GM12891 (cell line): Measurements from ENCODE around the gene PALMD. TPM values are rescaled to one million over a fixed set of nuclear protein-coding genes. Genes with fewer than 3 reads are reported as not detected.

Source experiments
- DNase-seq: peaks from one replicate; pipeline ENCODE4 v3.0.0; 2011; ENCODE audit warnings: low spot score; ENCODE audit not compliant: insufficient read length
- FAIRE-seq: peaks from 2 replicates; lab custom pipeline; 2011; peaks lifted over from hg19 to GRCh38; lab: Jason Lieb, UNC
- PAX5 ChIP-seq: IDR thresholded peaks from 2 replicates; pipeline ENCODE4 v1.6.1; 2011; ENCODE audit warnings: low read length, moderate library complexity, mild to moderate bottlenecking; ENCODE audit not compliant: insufficient read depth, severe bottlenecking
- POLR2A ChIP-seq: IDR thresholded peaks from 2 replicates; pipeline ENCODE4 v1.6.1; 2011; ENCODE audit warnings: low read depth, low read length, control low read depth
- POLR2AphosphoS5 ChIP-seq: IDR thresholded peaks from 2 replicates; pipeline ENCODE4 v1.6.1; 2011; ENCODE audit warnings: low read depth, low read length, control low read depth
- POU2F2 ChIP-seq: IDR thresholded peaks from 2 replicates; pipeline ENCODE4 v1.6.1; 2011; ENCODE audit warnings: low read depth, mild to moderate bottlenecking, control low read depth, low read length, moderate library complexity
- SPI1 ChIP-seq: IDR thresholded peaks from 2 replicates; pipeline ENCODE4 v1.6.1; 2011; ENCODE audit warnings: low read depth, low read length, control low read depth
- TAF1 ChIP-seq: IDR thresholded peaks from 2 replicates; pipeline ENCODE4 v1.6.1; 2011; ENCODE audit warnings: low read depth, low read length, control low read depth
- polyA plus RNA-seq: library from polyadenylated mRNA; unstranded; fragments of >200 nt; gene quantifications from one replicate; pipeline ENCODE4 v1.2.1, GENCODE V29; 2012; ENCODE audit warnings: low read depth, missing spikeins, inconsistent platforms; ENCODE audit not compliant: missing spikeins

Gene PALMD
- not detected for polyA plus RNA-seq

DNA sequence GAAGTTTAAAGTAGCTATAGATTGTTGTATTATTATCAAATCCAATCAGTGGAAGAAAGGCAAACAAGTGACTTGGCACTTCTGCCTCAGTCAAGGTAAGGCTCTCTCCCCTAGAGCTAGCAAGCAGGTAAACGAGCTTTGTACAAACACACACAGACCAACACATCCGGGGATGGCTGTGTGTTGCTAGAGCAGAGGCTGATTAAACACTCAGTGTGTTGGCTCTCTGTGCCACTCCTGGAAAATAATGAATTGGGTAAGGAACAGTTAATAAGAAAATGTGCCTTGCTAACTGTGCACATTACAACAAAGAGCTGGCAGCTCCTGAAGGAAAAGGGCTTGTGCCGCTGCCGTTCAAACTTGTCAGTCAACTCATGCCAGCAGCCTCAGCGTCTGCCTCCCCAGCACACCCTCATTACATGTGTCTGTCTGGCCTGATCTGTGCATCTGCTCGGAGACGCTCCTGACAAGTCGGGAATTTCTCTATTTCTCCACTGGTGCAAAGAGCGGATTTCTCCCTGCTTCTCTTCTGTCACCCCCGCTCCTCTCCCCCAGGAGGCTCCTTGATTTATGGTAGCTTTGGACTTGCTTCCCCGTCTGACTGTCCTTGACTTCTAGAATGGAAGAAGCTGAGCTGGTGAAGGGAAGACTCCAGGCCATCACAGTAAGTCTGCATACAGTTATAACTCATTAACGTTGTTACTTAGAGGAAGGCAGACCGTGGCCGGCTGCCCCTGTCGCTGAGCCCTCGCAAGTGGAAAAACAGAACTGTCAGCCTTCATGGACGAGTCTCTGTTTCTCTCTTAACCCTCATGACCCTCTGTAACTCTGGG lies at the start of gene PALMD:
PALMD (plus strand) TSS at position 415 of the 833 bp plus-strand sequence; CDS start at position 620, 205 bp downstream.
- DNase-seq = no peak
- no peak for FAIRE-seq
- no peak for TF ChIP-seq POU2F2
- no peak for TF ChIP-seq PAX5
- TF ChIP-seq POLR2A = no peak
- TF ChIP-seq POLR2AphosphoS5 = no peak
- TF ChIP-seq SPI1 = no peak
- no peak for TF ChIP-seq TAF1

- TF ChIP-seq POU2F2 = no peak
- TF ChIP-seq TAF1 = no peak
- no peak for TF ChIP-seq POLR2AphosphoS5
- TF ChIP-seq SPI1 = no peak
- TF ChIP-seq PAX5 = no peak
- no peak for TF ChIP-seq POLR2A
- no peak for DNase-seq
- FAIRE-seq = no peak
Observed at GRCh38 chr1:99598738-99599411, 47.0 kb upstream of the PALMD start.

DNA sequence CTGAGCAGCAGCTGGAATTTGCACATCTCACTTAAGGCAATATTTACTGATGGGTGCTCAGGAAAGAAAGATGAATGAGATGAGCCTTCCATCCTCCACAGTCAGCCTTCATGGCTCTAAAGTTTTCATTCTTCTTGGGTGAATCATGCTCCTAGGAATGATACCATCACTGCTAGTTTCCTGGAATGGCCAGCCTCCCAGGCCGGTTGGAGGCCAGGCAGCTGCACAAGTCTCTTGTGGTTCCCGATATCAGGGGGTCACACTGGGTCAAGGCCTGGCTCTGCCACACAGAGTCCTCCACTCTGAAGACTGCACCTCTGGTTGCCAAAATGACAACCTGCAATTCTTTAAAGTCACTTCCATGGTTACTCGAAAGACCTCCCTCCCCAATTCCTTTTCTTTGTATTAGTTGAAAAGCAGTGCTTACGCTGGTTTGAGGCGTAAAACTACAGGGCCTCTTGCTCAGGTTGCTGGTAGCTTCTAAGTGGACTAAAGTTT lies 46.2 kb upstream of the PALMD start:
- TF ChIP-seq TAF1 = no peak
- TF ChIP-seq POLR2AphosphoS5 = no peak
- no peak for TF ChIP-seq SPI1
- no peak for TF ChIP-seq POU2F2
- no peak for TF ChIP-seq POLR2A
- TF ChIP-seq PAX5 = no peak
- DNase-seq = no peak
- FAIRE-seq = no peak

- DNase-seq (no peak), FAIRE-seq (no peak)
Observed at GRCh38 chr1:99600782-99601181, 45.1 kb upstream of the PALMD start.

DNA sequence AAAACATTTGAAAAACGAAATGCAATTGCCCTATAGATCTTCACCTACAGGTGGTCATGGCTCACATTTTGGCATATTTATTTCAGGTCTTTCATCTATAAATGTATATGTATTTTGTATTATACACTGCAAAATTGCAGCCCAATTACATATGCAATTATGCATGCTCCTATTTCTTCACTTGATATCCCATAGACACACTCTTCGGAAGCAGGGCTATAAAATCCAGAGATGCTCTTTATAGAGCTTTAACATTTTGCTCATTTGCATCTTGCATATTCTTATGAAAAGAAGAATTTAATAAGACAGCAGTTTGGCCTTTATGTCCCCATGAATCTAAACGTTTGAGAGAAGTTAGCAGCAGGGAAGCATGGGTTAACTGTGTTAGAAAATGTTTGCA lies 44.7 kb upstream of the PALMD start:
- FAIRE-seq (no peak), DNase-seq (no peak)
- TF ChIP-seq POLR2AphosphoS5 (no peak), POU2F2 (no peak), SPI1 (no peak), TAF1 (no peak), PAX5 (no peak), POLR2A (no peak)

More at GRCh38 chr1:99600782-99601181, 45.1 kb upstream of the PALMD start:
- TF ChIP-seq POLR2AphosphoS5 (no peak), POU2F2 (no peak), TAF1 (no peak), POLR2A (no peak), SPI1 (no peak), PAX5 (no peak)

- TF ChIP-seq PAX5 (no peak), POU2F2 (no peak), SPI1 (no peak), POLR2AphosphoS5 (no peak), TAF1 (no peak), POLR2A (no peak)
- DNase-seq = no peak
- no peak for FAIRE-seq
Observed at GRCh38 chr1:99601709-99602403, 44.1 kb upstream of the PALMD start.

GRCh38 chr1:99602404-99602969 lies 43.4 kb upstream of the PALMD start:
- FAIRE-seq = no peak
- no peak for TF ChIP-seq PAX5
- no peak for TF ChIP-seq POLR2AphosphoS5

DNA sequence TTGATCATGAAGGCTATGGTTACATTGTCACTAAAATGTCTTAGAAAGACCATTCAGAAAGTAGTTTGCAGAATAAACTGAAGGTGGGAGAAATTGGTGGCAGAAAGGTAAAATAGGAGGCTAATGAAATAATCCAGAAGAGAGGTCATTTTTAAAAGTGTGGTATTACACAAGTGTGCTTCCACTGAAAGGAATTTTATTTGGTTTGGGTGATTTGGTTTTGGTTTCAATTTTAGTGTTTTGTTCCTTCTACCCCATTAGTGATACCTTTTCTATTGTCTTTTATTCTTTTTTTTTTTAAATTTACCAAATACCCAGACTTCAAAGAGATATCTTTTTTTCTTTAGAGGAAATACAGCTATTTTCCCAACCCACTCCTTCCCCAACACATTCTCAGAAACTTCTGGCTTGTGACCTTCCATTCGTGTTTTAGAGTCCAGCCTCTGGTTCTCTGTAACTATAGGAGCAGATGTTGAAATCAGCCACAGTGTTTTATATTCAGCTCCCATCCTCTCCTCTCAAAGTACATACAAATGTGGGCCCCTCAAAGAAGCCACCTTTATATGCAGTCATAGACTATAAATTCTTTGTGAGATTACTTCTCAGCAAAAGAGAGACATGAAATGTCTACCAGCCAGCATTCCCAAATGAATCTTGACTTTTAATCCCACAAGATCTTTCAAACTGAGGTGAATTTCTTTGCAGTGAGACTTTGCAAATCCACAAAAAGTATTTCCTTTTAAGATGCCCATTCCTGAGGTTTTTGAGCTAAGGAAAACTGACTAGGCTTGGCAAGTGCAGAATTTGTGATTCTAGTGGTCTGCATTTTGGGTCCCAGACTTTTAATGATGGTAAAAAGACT lies 42.0 kb upstream of the PALMD start:
- DNase-seq (no peak), FAIRE-seq (no peak)
- TF ChIP-seq POLR2A (no peak), POU2F2 (no peak), PAX5 (no peak), POLR2AphosphoS5 (no peak), SPI1 (no peak), TAF1 (no peak)

More at GRCh38 chr1:99602404-99602969, 43.4 kb upstream of the PALMD start:
- DNase-seq = no peak
